ENCODE measurements around the gene CHSY3.
A peak's percentile ranks its signal among the peaks of the same experiment; 100 is the strongest.

CHSY3 gene

GRCh38 chr5:130102960-130103359 is 198.7 kb downstream of the CHSY3 start:
- FAIRE-seq: no peak

DNA sequence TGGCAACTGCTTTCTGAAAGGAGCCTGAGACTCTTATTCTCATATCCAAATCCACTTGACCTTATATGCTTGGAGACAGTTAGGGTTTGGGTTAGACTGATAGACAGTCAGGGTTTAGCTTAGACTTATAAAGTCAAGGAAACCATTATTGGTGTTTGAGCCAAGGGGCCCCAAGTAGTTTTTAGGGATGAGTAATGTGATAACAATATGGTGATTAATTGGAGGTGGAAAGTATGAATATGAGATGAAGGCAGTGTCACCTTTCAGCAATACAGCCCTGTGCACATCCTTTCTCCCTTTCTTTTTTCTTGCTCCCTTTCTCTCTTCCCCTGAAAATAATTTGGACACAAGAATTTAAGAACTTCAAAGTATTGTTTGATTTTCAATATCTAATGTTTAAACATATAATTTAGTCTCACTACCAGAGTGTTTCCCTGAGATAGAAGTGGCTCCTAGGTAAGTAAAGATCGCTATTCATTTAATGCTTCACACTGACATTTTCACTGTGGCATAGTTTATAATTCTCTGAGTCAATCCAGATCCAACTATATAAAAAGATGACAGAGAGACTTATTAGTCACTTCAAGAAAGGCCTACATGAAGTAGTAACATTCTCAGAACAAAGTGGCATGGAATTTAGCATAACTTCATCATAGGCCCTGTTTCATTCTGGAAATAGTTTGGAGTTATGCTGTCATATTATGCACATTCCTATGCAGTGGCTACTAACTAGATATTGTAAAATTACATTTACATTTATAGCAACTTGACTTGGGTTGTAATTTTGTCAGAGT is 200.8 kb downstream of the CHSY3 start:
- no peak for FAIRE-seq

GRCh38 chr5:130106480-130106879 is 202.2 kb downstream of the CHSY3 start:
- FAIRE-seq: no peak

DNA sequence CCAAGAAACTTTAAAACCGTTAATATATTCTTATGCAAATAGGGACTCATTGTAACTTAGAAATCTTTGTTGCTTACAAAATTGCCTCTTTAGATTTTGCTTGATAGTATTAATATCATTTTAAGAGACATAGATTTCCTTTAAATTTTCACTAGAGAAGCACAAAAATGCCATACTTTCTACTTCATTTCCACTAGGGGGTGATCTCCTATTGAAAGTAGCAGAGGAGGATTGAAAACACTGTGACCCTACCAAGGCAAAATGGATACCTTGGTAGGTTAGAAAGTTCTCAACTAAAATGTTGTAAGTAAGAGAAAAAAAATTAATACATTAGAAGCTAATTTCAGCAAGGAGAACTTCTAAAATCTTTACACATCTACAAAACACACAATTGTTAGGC is 204.9 kb downstream of the CHSY3 start:
- peak; percentile 85 for FAIRE-seq

DNA sequence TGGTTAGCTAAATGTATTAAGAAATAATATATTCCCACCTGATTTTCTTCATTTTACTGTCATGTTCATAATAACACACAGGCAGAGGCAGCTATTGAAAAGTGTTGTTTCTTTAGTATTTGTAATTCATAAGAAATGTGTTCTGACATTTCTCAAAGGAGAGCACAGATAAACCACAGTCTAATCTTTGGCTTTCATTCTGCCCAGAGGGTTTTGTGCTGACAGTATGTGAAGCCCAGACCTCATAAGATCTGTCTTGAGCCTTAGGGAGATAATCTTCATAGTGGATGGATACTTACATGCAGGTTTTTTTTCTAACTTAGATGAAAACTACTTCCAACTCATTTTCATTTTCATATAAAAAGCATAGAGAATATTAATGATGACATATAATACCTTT is 206.1 kb downstream of the CHSY3 start:
- FAIRE-seq: no peak

DNA sequence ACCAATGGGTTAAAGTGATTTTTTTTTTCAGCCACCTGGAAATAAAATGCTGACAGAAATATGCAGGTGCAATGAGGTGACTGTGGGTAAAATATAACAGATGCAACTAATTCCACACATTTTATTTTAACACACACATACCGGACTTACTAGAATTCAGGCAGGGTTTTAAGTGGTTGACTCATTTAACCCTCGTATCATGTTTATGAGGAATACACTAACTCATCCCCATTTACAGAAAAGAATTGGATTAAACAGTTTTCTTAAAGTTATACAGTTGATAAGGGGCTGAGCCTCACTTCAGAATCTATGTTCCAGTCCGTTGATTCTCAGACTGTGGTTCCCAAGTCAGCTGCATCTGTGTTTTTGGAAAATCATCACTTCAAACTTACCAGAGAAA is 207.5 kb downstream of the CHSY3 start:
- no peak for FAIRE-seq

GRCh38 chr5:130112246-130112645 is 208.0 kb downstream of the CHSY3 start:
- no peak for FAIRE-seq

DNA sequence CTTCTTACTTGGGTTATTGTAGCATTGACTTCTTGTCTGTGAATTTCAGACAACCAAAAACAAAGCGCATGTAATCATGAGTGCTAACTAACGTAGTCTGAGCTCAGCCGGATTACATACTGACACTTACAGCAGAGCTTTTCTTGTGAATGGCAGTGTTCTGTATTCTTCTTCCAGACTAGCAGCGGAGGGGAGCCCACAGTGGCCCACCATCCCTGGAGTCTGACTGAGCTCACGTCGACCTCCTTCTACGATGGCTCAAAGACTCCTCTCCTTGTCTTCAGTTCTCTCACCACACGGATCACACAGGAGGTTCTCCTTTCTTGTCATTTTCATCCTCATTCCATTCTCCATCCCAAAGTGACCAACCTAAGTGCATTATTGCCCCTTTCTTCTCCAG is 211.4 kb downstream of the CHSY3 start:
- FAIRE-seq: no peak

DNA sequence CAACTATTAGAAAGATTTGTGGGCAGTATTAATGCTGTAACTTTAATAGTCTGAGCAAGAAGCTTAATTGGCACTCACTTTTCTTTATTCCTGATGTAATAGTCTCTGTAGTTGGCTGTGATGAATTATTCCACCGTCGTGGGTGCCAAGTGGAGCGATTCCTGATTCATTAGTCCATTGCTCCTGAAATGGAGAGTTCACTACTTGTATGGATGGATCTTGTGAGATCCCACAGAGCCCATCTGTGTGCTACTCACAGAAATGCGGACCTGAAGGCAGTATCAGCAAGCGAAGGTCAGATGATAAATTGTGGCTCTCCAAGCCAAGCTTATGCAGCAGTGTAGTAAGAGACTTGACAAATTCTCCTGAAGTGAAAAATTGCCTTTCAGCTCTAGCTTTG is 212.2 kb downstream of the CHSY3 start:
- no peak for FAIRE-seq

DNA sequence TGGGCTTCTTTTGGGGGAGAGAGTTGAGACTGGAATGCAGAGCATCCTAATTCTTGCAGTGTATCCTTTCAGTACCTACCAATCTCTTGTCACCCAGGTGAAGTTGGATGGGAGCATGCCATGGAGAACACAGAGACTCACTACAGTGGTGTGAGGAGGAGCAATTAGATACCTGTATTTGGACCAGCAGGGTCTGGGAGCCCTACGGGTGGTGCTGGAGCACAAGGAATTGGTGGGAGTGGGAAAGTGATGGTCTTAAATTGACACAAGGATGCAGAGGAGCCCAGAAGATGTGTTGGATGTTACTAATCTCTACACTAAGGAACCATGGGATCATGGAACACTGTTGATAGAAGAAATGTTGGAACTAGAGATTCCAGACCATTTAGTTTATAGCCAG is 212.7 kb downstream of the CHSY3 start:
- FAIRE-seq: no peak

DNA sequence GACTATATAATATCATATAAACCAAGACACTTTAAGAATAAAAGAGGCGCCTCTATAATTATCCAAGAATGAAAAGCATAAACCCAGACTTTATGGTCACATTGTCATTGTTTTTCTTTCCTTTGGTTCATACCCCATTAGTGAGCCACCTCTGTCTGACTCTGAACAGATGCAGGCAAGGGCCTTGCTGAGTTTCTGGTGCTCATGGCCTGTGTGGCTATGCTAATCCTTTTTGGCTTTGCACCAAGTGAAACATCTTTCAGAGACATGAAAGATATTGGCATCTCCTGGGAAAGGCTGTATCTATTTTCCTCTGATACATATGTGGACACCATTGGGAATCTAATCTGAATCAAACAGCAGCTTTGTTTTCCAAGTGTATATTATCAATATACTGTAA is 222.5 kb downstream of the CHSY3 start:
- no peak for FAIRE-seq

- FAIRE-seq: no peak
These were observed 231.2 kb downstream of the CHSY3 start for GRCh38 chr5:130135506-130135905.

DNA sequence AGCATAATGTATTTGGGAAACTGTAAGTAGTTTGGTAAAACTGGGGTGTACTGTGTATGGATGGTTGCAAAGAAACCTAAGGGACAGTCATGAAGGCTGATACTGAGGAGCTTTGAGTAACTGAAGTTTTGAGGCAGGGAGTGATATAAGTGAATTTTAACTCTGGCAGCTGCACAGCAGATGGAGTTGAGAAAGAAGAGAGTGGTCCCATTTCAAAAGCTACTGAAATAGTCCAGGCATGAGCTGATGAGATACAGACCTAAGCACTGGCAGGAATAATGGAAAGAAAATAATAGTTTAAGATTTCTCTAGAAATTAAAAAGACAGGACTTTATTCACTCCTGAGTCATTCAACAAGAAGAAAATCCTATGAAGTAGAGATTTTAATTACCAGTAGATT is 232.0 kb downstream of the CHSY3 start:
- FAIRE-seq: peak; percentile 85

DNA sequence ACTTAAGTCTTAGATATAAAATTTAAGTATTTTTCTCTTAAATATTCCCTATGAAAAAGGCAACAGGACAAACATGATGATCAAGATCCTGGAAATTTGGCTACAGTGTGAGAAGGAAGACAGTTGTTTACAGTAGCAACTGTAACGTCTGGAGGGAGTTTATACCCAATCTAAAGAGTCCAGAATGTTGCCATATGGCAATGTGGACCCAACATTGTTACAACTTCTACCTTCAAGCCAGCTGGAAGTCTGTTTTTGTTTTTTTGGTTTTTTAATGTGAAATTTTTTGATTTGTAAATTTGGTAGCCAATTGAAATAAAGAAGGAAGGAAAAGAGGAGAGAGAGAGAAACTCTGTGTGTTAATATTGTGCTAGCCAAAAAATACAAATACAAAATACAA is 233.4 kb downstream of the CHSY3 start:
- FAIRE-seq: peak; percentile 93

GRCh38 chr5:130138406-130139045 is 234.3 kb downstream of the CHSY3 start:
- FAIRE-seq: no peak

DNA sequence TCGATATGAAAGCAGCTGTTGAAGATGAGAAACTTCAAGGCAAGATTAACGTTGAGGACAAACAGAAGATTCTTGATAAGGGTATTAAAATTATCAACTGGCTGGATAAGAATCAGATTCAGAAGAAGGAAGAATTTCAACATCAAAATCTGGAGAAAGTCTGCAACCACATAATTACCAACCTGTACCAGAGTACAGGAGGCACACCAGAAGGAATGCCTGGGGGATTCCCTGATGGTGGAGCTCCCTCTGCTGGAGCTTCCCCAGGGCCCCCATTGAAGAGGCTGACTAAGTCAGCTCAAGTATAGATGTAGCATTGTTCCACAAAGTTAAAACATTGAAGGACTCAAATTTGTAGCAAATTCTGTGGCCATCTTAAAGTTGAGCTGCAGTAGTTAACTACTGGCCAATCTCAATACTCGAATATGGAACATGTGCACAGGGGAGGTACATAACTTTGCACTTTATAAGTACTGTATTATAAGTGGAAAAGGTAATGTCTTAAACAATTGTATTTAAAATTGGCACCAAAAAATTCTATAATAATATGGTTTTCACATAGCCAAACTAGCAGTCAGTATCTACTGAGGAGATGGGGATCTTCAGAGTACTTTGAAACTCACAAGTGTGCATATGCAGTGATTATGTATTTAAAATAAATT is 237.5 kb downstream of the CHSY3 start:
- no peak for FAIRE-seq

DNA sequence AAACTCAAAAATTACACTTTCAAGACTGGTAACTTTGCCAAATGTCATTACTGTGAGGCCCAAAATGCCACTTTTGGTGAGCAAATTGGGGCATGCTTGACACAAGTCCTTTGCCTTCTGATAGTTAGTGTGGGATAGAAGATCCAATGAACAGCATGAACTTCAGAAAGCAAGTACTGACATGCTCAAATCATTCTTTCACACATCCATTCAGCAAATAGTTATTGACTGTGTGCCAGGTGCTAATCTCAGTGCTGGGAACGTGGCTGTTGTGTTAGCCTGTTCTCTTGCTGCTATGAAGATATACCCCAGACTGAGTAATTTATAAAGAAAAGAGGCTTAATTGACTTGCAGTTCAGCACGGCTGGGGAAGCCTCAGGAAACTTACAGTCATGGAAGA is 247.0 kb downstream of the CHSY3 start:
- FAIRE-seq: no peak

- no peak for FAIRE-seq
These were observed 251.2 kb downstream of the CHSY3 start for GRCh38 chr5:130155345-130156011.

DNA sequence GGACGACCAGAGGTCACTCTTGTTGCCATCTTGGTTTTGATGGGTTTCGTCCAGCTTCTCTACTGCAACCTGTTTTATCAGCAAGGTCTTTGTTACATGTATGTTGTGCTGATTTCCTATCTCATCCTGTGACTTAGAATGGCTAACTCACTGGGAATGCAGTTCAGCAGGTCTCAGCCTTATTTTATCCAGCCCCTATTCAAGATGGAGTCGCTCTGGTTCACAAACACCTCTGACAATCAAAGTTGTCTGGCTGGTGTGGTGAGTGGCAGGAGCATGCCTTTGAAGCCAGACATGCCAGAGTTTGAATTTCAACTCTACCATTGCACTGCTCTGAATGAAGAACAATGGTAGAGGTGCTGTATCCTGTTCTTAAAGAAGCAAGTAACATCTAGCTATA is 253.8 kb downstream of the CHSY3 start:
- FAIRE-seq: no peak

DNA sequence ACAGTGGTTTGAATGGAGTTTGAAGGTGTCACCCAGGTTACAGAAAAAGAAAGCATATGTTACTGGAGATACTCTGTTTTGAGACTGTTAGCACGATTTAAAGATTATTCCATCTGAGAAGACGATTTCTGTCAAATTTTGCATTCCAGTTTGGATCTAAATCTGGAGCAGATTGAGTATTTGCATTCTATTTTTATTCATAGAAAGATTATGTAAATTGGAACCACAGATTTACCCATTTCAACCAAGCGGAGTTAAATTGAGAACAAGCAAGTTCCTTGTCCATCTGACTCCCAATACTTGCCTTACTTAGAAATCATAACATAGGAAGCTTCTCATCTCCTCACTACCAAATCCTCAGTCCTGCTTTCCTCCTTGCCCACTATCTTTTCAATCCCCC is 255.7 kb downstream of the CHSY3 start:
- FAIRE-seq: no peak

DNA sequence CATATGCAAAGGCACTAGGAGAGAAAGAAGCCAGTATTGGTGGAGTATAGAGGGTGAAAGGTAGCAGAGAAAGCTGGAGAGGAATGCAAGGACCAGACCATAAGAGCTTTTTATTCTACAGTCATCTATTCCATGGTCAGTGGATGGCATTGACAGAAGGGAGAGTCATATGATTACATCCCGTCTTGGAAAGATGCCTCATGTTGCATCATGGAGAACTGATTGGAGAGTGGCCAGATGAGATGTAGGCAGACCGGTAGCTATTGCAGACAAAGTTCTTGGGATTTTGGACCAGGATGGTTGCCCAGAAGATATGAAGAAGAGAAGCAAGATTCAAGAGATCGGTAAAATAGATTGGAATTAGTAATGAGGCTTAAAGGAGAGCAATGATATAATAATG is 260.7 kb downstream of the CHSY3 start:
- no peak for FAIRE-seq

GRCh38 chr5:130166839-130167490 is 262.7 kb downstream of the CHSY3 start:
- FAIRE-seq: no peak

GRCh38 chr5:130168211-130168610 is 263.9 kb downstream of the CHSY3 start:
- FAIRE-seq: no peak

Data from endometrium (tissue), 2 donors.